Activated CD8-positive, alpha-beta memory T cell treated with anti-CD3 and anti-CD28 coated beads, Interleukin-2, amount 50 U/mL, for 1 hour (primary cell): ENCODE measurements around the gene C15orf39.
"Not testable (repeated sequence)": the region's sequence is repeated elsewhere in the genome, so short reads cannot be mapped to it uniquely, and the experiment has no call there.

Source experiments
- DNase-seq: peaks from one replicate; pipeline ENCODE4 v3.0.0-alpha.2; 2020; ENCODE audit errors: extremely low read depth

Gene C15orf39

DNA sequence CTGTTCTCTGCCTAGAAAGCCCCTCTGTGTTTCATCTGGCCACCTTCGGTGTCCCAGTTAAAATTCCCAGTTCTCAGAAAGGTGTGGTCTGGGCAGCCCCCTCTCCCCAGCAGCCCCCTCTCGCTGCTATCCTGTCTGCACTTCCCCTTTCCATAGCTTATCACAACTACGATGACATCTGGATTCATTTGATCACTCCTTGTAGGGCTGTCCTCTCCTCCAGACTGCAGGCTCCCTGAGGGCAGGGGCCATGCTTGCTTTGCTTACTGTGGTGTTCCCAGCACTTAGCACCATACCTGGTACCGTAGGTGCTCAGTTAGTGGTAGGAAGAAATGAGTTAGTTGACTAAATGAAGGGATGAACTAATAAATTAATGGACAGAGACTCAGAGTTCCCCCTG is 30.2 kb downstream of the C15orf39 start:
- no peak for DNase-seq

DNA sequence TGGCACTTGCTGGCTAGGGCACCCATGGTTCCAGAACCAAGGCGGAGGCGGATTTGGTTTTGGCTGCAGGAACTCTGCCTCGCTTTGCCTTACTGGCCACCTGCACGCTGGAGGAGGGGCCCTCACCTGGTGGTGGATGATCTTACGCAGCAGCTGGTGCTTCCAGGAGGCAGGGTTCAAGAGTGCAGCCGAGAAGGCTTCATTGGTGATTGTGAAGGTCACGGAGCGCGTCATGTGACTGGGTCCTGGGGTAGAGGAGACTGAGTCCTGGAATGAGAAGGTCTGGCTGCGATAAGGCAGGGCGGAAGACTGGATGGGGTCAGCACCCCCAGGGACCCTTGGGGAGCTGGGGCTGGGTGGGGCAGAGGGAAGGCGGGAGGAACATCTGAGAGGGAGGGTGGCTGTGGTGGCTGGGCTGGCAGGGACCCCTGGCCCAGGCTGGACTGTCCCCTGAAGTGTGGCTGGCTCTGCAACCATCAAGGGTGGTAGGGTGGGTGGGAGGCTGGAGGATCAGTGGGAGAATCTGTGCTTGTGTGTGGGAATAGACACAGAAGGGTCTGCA is 30.7 kb downstream of the C15orf39 start:
- no peak for DNase-seq

DNA sequence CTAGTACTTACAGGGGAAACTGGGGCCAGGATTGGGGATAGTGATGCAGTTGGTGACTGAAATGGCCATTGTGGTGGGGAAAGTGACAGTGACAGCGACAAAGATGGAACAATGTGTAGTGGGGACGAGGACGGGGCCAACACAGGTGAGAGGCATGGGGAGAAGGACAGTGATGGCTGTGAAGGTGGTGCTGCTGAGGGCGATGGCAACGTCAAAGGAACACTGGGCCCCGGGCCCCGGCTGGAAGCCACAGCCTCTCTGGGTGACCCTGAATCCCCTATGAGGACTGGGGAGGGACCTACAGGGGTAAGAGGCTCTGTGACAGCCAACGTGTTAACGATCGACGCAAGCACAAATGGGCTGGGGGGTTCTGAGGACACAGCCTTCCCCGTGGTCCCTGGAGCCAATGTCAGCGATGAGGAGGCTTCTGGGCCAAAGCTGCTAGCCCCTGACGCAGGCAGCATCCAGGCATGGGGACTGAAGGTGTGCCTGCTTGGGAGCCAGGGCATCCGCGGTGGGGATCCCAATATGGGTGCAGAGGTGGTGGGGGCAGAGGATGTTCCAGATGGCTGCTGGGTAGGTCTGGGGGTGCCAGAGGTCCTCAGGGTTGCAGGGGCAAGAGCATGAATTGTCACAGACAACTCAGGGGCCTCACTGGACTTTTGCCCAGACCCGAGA is 31.3 kb downstream of the C15orf39 start:
- no peak for DNase-seq

DNA sequence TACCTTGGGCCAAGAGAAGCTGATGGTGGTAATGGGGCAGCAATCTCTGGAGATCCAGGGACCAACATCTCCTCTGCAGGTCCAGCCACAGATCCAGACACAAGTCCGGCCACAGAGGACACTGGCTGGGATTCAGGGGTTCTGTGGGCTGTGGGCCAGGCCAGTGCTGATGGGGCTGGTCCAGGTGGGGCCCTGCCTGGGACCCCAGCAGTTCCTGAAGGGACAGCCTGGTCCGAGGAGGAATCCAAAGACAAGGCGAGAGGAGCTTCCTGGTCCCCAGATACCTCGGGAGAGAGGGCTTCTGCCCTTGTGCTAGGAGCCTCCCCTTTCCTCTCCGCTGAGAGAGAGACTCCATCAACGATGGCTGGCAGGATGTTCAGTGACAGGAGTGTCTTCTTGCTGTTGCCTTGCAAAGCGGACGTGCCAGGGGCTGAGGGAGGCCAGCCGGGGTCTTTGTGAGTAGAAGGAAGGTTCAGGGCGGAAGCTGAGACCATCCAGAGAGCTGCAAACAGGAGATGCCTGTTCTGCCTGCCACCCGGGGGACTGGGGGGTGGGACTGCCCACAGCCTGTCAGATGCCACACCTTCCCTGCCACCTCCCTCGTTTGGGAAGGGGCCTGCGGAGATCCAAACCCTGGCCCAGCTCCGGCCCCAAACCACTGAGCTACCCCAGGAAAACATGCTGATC is 32.0 kb downstream of the C15orf39 start:
- no peak for DNase-seq

DNA sequence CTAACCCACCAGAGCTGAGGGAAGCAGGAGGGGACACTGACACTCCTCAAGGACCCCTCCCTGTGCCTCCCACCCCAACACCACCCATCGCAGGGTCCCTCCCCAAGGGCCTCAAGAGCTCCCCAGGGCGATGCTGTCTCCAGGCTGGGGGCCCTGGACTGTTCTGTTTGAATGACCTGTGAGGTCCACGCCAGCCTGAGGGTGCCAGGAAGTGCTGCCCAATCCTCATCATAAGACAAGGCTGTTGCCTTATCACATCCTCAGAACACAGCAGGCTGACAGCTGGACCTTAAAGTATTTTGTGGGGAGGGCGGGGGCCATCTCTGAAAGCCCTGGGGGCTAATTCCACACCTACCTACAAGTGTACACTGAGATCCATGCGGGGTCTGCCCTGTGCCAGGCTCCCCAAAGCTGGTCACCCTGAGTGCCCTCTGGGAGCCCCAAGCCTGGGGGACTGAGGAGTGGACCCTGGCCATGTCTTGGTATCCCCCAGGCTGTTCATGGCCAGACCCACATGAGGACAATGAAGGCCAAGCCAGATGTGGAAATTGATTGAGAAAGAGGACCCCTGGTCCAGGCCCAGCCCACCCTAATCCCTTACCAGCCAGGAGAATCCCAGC is 32.6 kb downstream of the C15orf39 start:
- DNase-seq = no peak

DNA sequence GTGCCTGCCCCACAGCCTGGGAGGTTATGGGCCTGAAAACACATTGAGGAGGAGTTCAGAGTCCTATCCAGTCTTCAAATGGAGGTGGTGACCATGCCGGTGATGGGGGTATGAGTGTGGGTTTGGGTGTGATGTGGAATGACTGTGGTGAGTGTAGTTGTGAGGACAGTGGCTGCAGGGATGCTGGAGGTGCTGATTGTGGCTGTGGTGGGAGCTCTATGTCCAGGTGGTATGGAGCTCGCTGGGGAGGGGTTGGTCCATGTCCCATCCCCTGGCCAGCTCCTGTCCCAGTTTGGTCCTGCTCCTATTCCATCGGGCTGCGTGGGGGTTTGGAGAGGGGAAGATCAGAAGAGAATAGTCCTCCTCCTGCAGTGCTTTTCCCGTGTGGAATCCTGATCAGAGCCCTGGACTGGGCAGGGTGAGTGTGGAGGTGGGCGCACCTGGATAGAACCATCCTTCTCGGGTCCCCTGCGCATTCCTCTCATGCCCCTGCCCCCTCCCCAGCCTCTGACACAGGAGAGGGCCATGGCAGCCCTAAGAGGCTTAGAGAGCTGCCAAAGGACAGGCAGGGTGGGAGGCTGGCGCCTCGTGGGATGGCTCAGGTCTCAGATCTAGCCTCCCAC is 33.5 kb downstream of the C15orf39 start:
- no peak for DNase-seq

DNA sequence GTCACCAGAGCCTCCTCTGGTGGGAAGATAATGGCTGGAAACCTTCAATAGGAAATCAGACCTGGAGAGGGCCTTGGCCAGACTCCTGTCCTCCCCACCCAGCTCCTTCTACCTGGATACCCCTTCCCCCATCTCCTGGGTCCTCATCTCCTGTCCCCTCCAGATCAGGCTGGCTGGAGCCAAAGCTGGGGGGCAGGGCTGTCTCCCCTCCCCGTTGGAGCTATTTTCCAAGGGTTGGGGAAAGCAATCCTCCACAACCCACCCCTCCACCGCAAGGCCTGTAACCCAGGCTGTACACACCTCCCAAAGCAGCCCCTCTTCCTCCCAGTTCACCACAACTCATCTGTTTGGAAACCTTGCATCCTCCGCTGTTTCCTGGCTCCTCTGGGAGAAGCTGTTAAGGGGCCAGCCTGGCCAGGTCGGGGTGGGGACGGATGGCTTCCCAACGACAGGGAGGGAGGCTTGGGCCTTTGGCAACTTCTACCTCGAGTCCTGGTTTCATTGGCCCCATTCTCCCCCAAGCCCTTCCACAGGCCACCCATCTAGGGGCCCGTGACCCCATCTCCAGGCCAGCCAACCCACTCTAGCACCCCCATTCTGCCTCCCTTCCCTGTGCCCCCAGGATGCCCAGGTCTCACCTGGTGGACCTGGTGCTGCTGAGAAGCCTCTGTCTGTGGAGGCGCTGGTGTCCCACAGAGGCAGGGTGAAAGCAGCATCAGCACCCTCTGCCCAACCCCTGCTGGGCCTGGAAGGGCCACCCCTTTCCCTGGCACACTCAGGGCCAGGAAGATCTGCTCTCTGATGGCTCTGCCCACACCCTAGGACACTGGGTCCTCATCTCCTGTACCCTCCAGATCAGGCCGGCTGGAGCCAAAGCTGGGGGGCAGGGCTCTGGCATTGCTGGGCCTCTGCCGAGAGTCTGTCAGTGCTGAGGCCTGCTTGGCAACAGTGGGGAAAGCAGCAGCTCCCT is 34.4 kb downstream of the C15orf39 start:
- no peak for DNase-seq

DNA sequence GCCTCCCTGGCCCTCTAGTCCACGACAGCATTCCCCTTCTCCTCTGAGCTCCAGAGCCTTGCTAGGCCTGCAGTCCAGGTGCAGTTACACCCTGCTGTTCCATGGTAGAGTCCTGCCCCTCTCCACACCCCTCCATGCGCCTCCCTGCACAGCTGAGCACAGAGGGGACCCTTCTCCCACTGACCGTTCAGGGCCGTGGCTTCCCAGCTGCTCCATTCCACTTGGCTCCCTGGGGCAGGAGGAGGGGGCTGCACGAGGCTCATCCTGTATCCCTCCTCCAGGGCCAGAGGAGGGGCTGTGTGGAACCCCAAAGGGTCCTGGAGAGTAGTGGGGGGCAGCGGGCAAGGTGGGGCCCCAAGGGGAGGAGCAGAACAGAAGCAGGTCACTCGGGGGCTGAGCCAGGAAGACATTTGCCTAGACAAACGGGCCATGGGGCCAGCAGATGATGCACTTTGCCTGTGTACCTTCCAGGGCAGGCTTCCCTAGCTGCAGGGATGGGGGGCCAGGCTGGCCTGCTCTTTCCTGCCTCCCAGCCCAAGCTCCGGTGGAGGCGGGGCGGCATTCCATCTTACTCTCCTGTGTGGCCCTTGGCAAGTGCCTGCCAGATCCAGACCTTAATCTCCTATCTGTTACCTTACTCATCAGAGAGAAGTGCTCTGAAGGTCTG is 35.8 kb downstream of the C15orf39 start:
- DNase-seq = no peak

DNA sequence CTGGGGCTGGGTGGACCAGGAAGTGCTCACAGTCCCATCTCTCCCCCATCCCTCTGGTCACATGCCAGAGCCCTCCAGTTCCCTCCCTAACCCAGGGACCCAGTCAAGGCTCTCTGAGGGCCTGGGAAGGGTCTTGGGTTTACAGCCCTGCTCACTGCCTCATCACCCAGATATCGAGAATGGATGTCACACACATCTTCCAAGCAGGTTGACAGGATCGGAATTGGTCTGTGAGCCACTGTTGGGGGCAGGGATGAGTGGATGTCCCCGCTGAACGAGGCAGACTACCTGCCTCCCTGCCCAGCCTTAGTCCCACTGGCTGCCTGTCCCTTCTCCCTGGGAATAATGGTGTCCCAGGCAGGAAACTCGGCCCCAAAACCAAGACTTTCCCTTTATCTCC is 36.5 kb downstream of the C15orf39 start:
- no peak for DNase-seq

DNA sequence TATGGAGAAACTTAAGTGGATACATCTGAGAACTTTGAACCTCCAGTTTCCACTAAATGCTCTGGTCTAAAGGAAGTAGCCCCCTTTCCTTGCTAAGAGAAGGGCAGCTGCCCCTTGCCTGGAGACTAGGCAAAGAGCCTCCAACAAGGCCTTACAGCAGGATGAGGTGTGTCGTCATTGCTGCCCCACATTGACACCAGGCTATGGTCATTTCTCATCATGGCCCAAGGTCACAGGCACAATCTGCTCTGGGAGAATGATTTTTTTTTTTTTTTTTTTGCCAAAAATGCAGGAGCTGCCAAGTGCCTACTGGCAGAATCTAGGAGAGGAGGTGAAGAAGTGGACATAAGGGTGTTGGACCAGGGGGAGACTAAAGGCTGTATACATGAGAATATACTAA is 44.1 kb downstream of the C15orf39 start:
- DNase-seq = not testable (repeated sequence)

DNA sequence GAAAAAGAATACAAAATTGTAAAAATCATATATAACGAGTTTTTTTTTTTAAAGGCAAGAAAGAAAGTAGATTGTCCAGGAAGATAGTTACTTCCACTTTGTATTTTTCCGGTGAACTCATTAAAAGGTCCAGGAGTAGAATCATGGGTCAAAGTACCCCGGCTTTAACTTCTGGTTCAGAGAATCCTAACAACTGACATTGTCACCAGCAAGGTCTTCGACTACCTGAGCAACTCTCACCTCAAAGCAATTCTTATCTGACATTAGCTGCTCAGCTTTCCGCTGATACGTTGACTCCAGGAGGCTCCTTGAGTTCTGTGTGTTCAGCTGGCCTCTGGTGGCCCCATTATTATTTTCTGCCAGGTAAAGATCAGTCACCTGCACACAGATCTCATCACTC is 47.3 kb downstream of the C15orf39 start:
- DNase-seq = not testable (repeated sequence)

DNA sequence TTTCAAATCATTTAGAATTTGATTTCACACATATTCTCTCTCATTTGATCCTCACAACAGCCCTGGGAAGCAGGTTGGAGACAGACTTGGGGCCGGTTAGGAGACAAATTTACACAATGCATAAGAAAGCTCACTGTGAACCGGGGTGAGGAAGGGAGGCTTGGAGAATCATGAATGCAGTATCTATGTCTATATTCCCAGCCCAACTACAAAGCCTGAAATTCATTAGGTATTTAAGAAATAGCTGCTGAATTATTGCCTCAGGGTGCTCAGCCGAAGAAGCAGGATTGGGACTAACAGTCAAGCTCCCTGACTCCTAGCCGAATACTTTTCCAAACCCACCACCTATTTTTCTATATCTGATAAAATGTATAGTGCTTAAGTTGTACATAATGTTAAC is 48.0 kb downstream of the C15orf39 start:
- no peak for DNase-seq

DNA sequence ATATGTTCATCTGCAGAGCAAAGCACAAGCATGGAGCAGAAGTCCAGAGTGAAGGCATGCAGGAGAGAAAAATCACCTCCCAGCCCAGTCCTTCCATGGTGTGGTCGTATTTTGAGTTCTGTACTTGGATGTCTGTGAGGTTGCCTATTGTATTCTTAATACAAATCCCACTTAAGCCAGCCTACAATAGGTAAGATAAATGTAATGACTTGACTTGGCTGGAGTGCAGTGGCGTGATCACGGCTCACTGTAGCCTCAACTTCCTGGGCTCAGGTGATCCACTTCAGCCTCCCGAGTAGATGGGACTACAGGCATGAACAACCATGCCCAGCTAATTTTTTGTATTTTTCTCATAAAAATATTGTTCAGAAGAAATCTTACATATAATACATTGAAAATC is 49.7 kb downstream of the C15orf39 start:
- not testable (repeated sequence) for DNase-seq

DNA sequence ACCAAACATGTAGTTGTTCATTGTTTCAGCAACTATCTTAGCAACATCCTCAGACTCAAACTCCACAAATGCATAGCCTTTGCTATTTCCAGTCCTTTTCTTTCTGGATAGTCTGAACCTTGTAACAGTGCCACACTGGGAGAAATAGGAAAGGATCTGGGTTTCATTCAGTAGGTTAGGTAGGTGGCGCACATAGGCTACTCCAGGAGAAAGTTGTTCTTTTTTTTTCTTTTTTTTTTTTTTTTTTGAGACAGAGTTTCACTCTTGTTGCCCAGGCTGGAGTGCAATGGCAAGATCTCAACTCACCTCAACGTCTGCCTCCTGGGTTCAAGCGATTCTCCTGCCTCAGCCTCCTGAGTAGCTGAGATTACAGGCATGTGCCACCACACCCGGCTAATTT is 50.6 kb downstream of the C15orf39 start:
- DNase-seq = not testable (repeated sequence)

DNA sequence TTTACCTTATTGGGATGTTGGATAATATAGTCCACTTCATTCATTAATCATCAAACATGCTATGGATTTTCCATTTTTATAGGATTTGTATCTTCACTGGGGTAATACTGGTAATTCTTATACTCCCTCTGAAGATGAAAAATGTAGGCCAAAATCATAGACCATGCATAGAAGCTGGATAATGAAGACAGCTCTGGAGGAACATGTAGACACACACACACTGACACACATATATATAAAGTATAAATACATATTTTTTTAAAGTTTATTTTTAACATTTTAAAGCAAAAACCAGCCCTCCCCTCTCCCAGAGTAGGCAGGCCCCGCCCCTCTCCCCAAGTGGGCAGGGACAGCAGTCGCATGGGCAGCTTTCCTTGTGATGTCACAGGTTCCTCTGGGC is 56.4 kb downstream of the C15orf39 start, which contains the start of gene GOLGA6C:
Gene GOLGA6C, plus strand, starts transcription at position 301 of the 400 bp plus-strand sequence. CDS start 265 bp downstream, outside the sequence.
- not testable (repeated sequence) for DNase-seq

DNA sequence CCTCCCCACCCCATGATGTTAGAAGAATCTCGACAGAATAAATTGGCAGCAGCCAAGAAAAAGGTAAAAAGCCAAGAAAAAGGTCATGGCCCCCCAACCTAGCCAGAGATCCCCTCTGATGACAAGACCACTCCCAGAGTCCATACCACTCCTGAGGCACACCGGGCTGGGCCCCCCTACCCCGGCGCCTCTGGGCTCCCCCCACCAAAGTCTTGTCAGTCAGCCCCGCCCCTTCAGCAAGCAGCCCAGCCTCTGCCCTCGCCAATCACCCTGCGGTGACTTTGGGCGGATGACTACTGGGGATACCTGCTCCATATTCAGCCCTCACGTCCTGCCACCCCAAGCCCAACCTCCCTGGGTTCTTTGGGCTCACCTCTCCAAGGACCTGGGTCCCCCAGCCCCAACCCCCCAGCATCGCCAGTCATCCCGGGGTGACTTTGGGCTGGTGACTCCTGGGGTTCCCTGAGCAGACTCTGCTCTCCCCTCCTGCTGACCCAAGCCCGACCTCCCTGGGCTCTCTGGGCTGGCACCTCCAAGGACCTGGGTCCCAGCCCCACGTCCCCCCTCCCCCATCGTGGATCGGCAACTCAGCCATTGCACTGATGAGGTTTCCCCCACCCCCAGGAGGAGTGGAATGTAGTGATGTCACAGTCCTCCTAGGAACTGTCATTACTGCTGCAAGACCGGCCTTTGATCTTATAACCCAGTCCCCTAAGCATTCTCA is 57.1 kb downstream of the C15orf39 start:
- not testable (repeated sequence) for DNase-seq

DNA sequence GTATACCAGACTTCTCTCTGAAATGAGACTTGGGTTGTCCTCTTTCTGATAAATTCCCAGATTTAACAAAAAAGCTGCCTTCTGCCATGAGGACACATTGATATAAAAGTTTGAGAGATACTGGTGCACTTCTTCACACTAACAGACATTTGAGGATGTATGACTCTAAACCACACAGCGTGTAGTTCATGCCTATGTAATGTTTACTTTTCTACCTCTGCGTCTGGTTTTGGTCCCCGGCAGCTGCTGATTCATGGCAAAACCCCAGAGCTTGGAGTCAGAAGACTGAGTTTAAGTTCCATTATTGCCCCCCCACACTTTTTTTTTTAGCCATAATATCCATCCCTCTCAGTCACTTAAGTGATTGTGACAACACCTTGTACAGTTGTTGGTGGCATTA is 58.2 kb downstream of the C15orf39 start:
- DNase-seq = not testable (repeated sequence)
